ENCODE data around the gene IFNAR1.

IFNAR1 gene

GRCh38 chr21:33374450-33375096, 49.8 kb downstream of the IFNAR1 start:
- no peaks in the 10 kb centered on the region for H4K20me1 ChIP-seq (ENCODE audit: insufficient read depth, low read length, poor library complexity, severe bottlenecking)
- H3K9ac ChIP-seq (ENCODE audit: low read depth, low read length, poor library complexity, severe bottlenecking), result peak overlapping the region; percentile 28
- H3K4me3 ChIP-seq (ENCODE audit: low read length, poor library complexity, severe bottlenecking), result no peak overlapping the region
- TF ChIP-seq CTCF (conservative IDR thresholded peaks at IDR 0.05; ENCODE audit: low read length), result peak; percentile 83
- TF ChIP-seq EZH2phosphoT487 (IDR thresholded peaks at IDR 0.05; ENCODE audit: borderline replicate concordance), result no peak
- H2AFZ ChIP-seq (ENCODE audit: low read length), result peak overlapping the region; percentile 68
- no peaks in the 10 kb centered on the region for H3F3A ChIP-seq (ENCODE audit: low read depth)
- H3K9me2 ChIP-seq (replicated peaks; ENCODE audit: low read depth, low read length), result no peaks in the 10 kb centered on the region
- H3K36me3 ChIP-seq (ENCODE audit: insufficient read depth, low read length), result no peaks in the 10 kb centered on the region
- no peaks in the 10 kb centered on the region for H3K27me3 ChIP-seq (ENCODE audit: insufficient read depth, low read length, poor library complexity, severe bottlenecking)
- H3K79me2 ChIP-seq (ENCODE audit: insufficient read depth, low read length), result no peaks in the 10 kb centered on the region
- peaks cover 20% of the 10 kb centered on the region for H3K4me1 ChIP-seq (ENCODE audit: insufficient read depth, low read length, poor library complexity, severe bottlenecking)
- H3K9me3 ChIP-seq (ENCODE audit: insufficient read depth, low read depth, low read length), result no peaks in the 10 kb centered on the region
- peak overlapping the region; percentile 20 for H3K4me2 ChIP-seq (ENCODE audit: low read depth, low read length, poor library complexity, severe bottlenecking)

- Histone ChIP-seq H2AFZ (ENCODE audit: low read length) (no peak overlapping the region), H3K9me3 (ENCODE audit: insufficient read depth, low read depth, low read length) (no peaks in the 10 kb centered on the region), H3K4me2 (ENCODE audit: low read depth, low read length, poor library complexity, severe bottlenecking) (no peak overlapping the region), H3K4me1 (ENCODE audit: insufficient read depth, low read length, poor library complexity, severe bottlenecking) (peaks cover 26% of the 10 kb centered on the region), H3K79me2 (ENCODE audit: insufficient read depth, low read length) (no peaks in the 10 kb centered on the region), H4K20me1 (ENCODE audit: insufficient read depth, low read length, poor library complexity, severe bottlenecking) (no peaks in the 10 kb centered on the region), H3K4me3 (ENCODE audit: low read length, poor library complexity, severe bottlenecking) (no peak overlapping the region), H3K9me2 (replicated peaks; ENCODE audit: low read depth, low read length) (no peaks in the 10 kb centered on the region), H3K9ac (ENCODE audit: low read depth, low read length, poor library complexity, severe bottlenecking) (no peak overlapping the region), H3K27me3 (ENCODE audit: insufficient read depth, low read length, poor library complexity, severe bottlenecking) (no peaks in the 10 kb centered on the region), H3K36me3 (ENCODE audit: insufficient read depth, low read length) (no peaks in the 10 kb centered on the region), H3F3A (ENCODE audit: low read depth) (no peaks in the 10 kb centered on the region)
- TF ChIP-seq CTCF (conservative IDR thresholded peaks at IDR 0.05; ENCODE audit: low read length) (no peak), EZH2phosphoT487 (IDR thresholded peaks at IDR 0.05; ENCODE audit: borderline replicate concordance) (no peak)
These were observed 50.4 kb downstream of the IFNAR1 start for GRCh38 chr21:33375101-33375644.

- H3K27me3 ChIP-seq (ENCODE audit: insufficient read depth, low read length, poor library complexity, severe bottlenecking), result no peaks in the 10 kb centered on the region
- no peak overlapping the region for H3K9ac ChIP-seq (ENCODE audit: low read depth, low read length, poor library complexity, severe bottlenecking)
- no peak overlapping the region for H2AFZ ChIP-seq (ENCODE audit: low read length)
- TF ChIP-seq EZH2phosphoT487 (IDR thresholded peaks at IDR 0.05; ENCODE audit: borderline replicate concordance), result no peak
- no peak for TF ChIP-seq CTCF (conservative IDR thresholded peaks at IDR 0.05; ENCODE audit: low read length)
- no peak overlapping the region for H3K4me3 ChIP-seq (ENCODE audit: low read length, poor library complexity, severe bottlenecking)
- H3K36me3 ChIP-seq (ENCODE audit: insufficient read depth, low read length), result no peaks in the 10 kb centered on the region
- no peaks in the 10 kb centered on the region for H3F3A ChIP-seq (ENCODE audit: low read depth)
- H3K9me2 ChIP-seq (replicated peaks; ENCODE audit: low read depth, low read length), result no peaks in the 10 kb centered on the region
- no peaks in the 10 kb centered on the region for H3K9me3 ChIP-seq (ENCODE audit: insufficient read depth, low read depth, low read length)
- 0 out of 2 replicates have a peak, but pooled peaks cover 2% of the 10 kb centered on the region for H3K79me2 ChIP-seq (ENCODE audit: insufficient read depth, low read length)
- no peaks in the 10 kb centered on the region for H4K20me1 ChIP-seq (ENCODE audit: insufficient read depth, low read length, poor library complexity, severe bottlenecking)
- peaks cover 43% of the 10 kb centered on the region for H3K4me1 ChIP-seq (ENCODE audit: insufficient read depth, low read length, poor library complexity, severe bottlenecking)
- H3K4me2 ChIP-seq (ENCODE audit: low read depth, low read length, poor library complexity, severe bottlenecking), result no peak overlapping the region
These were observed 52.6 kb downstream of the IFNAR1 start for GRCh38 chr21:33377221-33377920.

Measured in Loucy (cell line).